Right ventricle myocardium superior (tissue), 1 donor: ENCODE measurements around the gene DPH5. TPM values are rescaled to one million over a fixed set of nuclear protein-coding genes. Genes with fewer than 3 reads are reported as not detected.
A peak's percentile ranks its signal among the peaks of the same experiment; 100 is the strongest.
"Not testable (repeated sequence)": the region's sequence is repeated elsewhere in the genome, so short reads cannot be mapped to it uniquely, and the experiment has no call there.

Experiments used
- ATAC-seq: fragments of 200-7000 bp; cut with Tn5 transposase; one replicate; pipeline ENCODE4 v1.9.1; 2020; ENCODE audit warnings: mild to moderate bottlenecking; ENCODE audit not compliant: poor library complexity
- DNase-seq: peaks from one replicate; pipeline ENCODE4 v3.0.0-alpha.2; 2020
- intact Hi-C: fragments of 100-400 bp; cut with DNase I; formaldehyde crosslinking; loops from one replicate; pipeline ENCODE4 v1.11.2; 2022
- total RNA-seq: library from RNA; stranded (reverse); fragmentation: NEBNext Ultra II Directional; extraction: Animal tissue kit (Norgen Biotek cat#: 25700); gene quantifications from one replicate; pipeline ENCODE4 v1.2.1, GENCODE V29; 2021
- donor health status: DM: no; HTN: yes; CAD: no; lungs with severe emphysema.

Gene DPH5
- total RNA-seq, 1 donor from 2014 or later: 37.2 TPM

GRCh38 chr1:100952104-100952745 lies 73.4 kb downstream of the DPH5 start:
- DNase-seq (no peak), ATAC-seq (no peak)
- intact Hi-C loops: no loop called here

- DNase-seq (no peak), ATAC-seq (no peak)
- intact Hi-C loops: no loop called here
Observed at GRCh38 chr1:100950781-100951180, 74.8 kb downstream of the DPH5 start.

GRCh38 chr1:100950337-100950736 lies 75.2 kb downstream of the DPH5 start:
- ATAC-seq (no peak), DNase-seq (no peak)
- intact Hi-C loops: no loop called here

GRCh38 chr1:100949515-100950158 lies 75.9 kb downstream of the DPH5 start:
- peak; percentile 56 for DNase-seq
- ATAC-seq, intact Hi-C loops: not testable (repeated sequence)

GRCh38 chr1:100948721-100949405 lies 76.7 kb downstream of the DPH5 start:
- DNase-seq, ATAC-seq, intact Hi-C loops: not testable (repeated sequence)

GRCh38 chr1:100947816-100948215 lies 77.8 kb downstream of the DPH5 start:
- intact Hi-C loops, ATAC-seq, DNase-seq: not testable (repeated sequence)

- ATAC-seq, DNase-seq, intact Hi-C loops: not testable (repeated sequence)
Observed at GRCh38 chr1:100946064-100946463, 79.5 kb downstream of the DPH5 start.

- DNase-seq (no peak), ATAC-seq (no peak)
- intact Hi-C loops: no loop called here
Observed at GRCh38 chr1:100943533-100943932, 82.1 kb downstream of the DPH5 start.

- intact Hi-C loops: no loop called here
- ATAC-seq (no peak), DNase-seq (no peak)
Observed at GRCh38 chr1:100942304-100943046, 83.1 kb downstream of the DPH5 start.

DNA sequence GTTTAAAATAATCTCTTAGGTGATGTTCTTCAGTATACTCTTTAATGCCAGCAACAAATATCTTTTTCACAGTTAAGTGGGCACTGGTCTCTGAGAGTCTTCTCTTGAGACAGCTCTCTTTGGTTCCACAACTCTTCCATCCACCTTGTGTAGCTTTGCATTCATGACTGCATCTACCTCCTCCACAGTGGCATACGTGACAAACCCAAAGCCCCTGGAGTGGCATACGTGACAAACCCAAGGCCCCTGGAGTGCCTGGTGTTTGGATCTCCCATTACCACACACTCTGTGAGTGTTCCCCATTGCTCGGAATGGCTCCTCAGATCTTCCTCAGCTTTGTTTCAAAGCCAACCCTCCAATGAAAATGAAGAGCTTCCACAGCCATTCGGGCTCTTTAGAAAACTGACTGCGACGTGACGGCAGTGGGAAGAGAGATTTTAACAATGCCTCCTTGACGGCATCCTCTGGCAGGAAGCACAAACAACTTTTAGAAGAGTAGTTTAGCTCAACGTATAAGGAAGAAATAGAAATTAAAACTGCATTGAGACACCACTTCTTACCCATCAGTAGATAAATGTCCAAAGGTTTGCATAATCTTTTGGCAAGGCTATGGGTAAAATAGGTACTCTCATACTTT lies 83.9 kb downstream of the DPH5 start:
- DNase-seq (no peak), ATAC-seq (no peak)
- intact Hi-C loops: no loop called here

- DNase-seq (no peak), ATAC-seq (no peak)
- intact Hi-C loops: no loop called here
Observed at GRCh38 chr1:100941098-100941527, 84.5 kb downstream of the DPH5 start.

Other genes with a start within 250 kb of the DPH5 start
- gene EXTL2, start 130.9 kb downstream of the DPH5 start, total RNA-seq: 7.4 TPM
- gene SLC30A7, start 129.7 kb downstream of the DPH5 start, total RNA-seq: 4.1 TPM
- gene S1PR1, start 211.2 kb upstream of the DPH5 start, total RNA-seq: 50.9 TPM